B cell (primary cell): ENCODE measurements around the gene TAF10. TPM values are rescaled to one million over a fixed set of nuclear protein-coding genes. Genes with fewer than 3 reads are reported as not detected.
A peak's percentile ranks its signal among the peaks of the same experiment; 100 is the strongest.

Experiments
- ATAC-seq: fragments of 200-7000 bp; cut with Tn5 transposase; one replicate; pipeline ENCODE4 v1.10.0; 2021; ENCODE audit warnings: low read depth, mild to moderate bottlenecking, moderate number of reproducible peaks, moderate library complexity
- CTCF ChIA-PET: fragments of 350-600 bp; sonication (Branson Sonifier 250); formaldehyde crosslinking; loops from one replicate; lab custom pipeline; 2021; ENCODE audit warnings: antibody characterized with exemption, inconsistent platforms; lab: Charles Lee
- POLR2A ChIA-PET: fragments of 350-600 bp; sonication (Branson Sonifier 250); formaldehyde crosslinking; loops from one replicate; lab custom pipeline; 2021; ENCODE audit warnings: antibody characterized with exemption; lab: Charles Lee
- DNase-seq: peaks from one replicate; pipeline ENCODE4 v3.0.0; 2013
- H2AFZ ChIP-seq: 2 replicates; pipeline ENCODE4 v1.6.1; 2012; ENCODE audit warnings: mild to moderate bottlenecking, low read depth, low read length; ENCODE audit not compliant: insufficient read depth, poor library complexity, severe bottlenecking
- H3K27ac ChIP-seq, 2 donors: 1 replicate in 1 of 2; 2 replicates in 1 of 2; pipeline ENCODE4 v1.5.1; 2012 to 2013; ENCODE audit warnings: low read length in 2 of 2, mild to moderate bottlenecking in 2 of 2, moderate library complexity in 1 of 2
- H3K27me3 ChIP-seq, 4 experiments: fragments of 200-600 bp in 1 of 4; sonication (generic) in 1 of 4; replicated peaks in 1 of 4; 1 replicate in 2 of 4; 2 replicates in 2 of 4; pipeline versions ENCODE4 v1.6.1 to v1.7.0; 2013 to 2016; ENCODE audit warnings: low read length in 3 of 4, mild to moderate bottlenecking in 2 of 4, mixed read lengths in 1 of 4, moderate library complexity in 1 of 4; ENCODE audit not compliant: insufficient read depth in 4 of 4, control insufficient read depth in 3 of 4; ENCODE audit errors: control extremely low read depth in 1 of 4
- H3K36me3 ChIP-seq, 2 experiments: replicated peaks in 1 of 2; 1 replicate in 1 of 2; 2 replicates in 1 of 2; pipeline versions ENCODE4 v1.6.1 to v1.7.1; 2013; ENCODE audit warnings: low read length in 1 of 2; ENCODE audit not compliant: insufficient read depth in 2 of 2, control insufficient read depth in 1 of 2; ENCODE audit errors: control extremely low read depth in 1 of 2, extremely low read depth in 1 of 2
- H3K4me1 ChIP-seq, 2 donors: fragments of 200-600 bp in 1 of 2; sonication (generic) in 1 of 2; 1 replicate in 1 of 2; 2 replicates in 1 of 2; pipeline versions ENCODE4 v1.5.1 to v1.6.1; 2013 to 2017; ENCODE audit warnings: low read length in 2 of 2; ENCODE audit not compliant: control insufficient read depth in 2 of 2, insufficient read depth in 2 of 2
- H3K4me2 ChIP-seq: replicated peaks from 2 replicates; pipeline ENCODE3; 2012; ENCODE audit warnings: mild to moderate bottlenecking, low read depth, low read length; ENCODE audit not compliant: poor library complexity, severe bottlenecking
- H3K4me3 ChIP-seq, 5 experiments: fragments of 200-600 bp in 1 of 5; sonication (generic) in 1 of 5; 1 replicate in 3 of 5; 2 replicates in 2 of 5; pipeline versions ENCODE4 v1.5.1 to v1.7.0; 2011 to 2016; ENCODE audit warnings: low read length in 4 of 5, mild to moderate bottlenecking in 4 of 5, low read depth in 2 of 5, control low read depth in 1 of 5, moderate library complexity in 1 of 5; ENCODE audit not compliant: insufficient read depth in 1 of 5; ENCODE audit errors: control extremely low read depth in 1 of 5, extremely low read depth in 1 of 5
- H3K79me2 ChIP-seq: fragments of 200-600 bp; sonication (generic); one replicate; pipeline ENCODE4 v1.6.0; 2016; ENCODE audit warnings: low read length; ENCODE audit not compliant: control insufficient read depth, insufficient read depth
- H3K9ac ChIP-seq: fragments of 200-600 bp; sonication (generic); 2 replicates; pipeline ENCODE4 v1.6.1; 2017; ENCODE audit warnings: mild to moderate bottlenecking, low read length, moderate library complexity
- H3K9me3 ChIP-seq, 3 donors: one replicate each; pipeline versions ENCODE4 v1.6.1 to v1.7.1; 2013; ENCODE audit warnings: low read length in 2 of 3; ENCODE audit not compliant: control insufficient read depth in 2 of 3, insufficient read depth in 1 of 3; ENCODE audit errors: control extremely low read depth in 1 of 3
- H4K20me1 ChIP-seq: 2 replicates; pipeline ENCODE4 v1.6.0; 2012; ENCODE audit warnings: mild to moderate bottlenecking, low read length; ENCODE audit not compliant: insufficient read depth, control insufficient read depth, poor library complexity, severe bottlenecking
- H3K27ac Mint-ChIP-seq: one replicate; pipeline ENCODE4 v1.8.0; 2021; ENCODE audit warnings: mixed read lengths
- H3K27me3 Mint-ChIP-seq: one replicate; pipeline ENCODE4 v1.8.0; 2021; ENCODE audit warnings: mixed read lengths
- H3K4me1 Mint-ChIP-seq: one replicate; pipeline ENCODE4 v1.8.0; 2021; ENCODE audit warnings: mixed read lengths
- H3K4me3 Mint-ChIP-seq: one replicate; pipeline ENCODE4 v1.8.0; 2021; ENCODE audit warnings: mixed read lengths
- H3K9me3 Mint-ChIP-seq: one replicate; pipeline ENCODE4 v1.8.0; 2022; ENCODE audit warnings: mixed read lengths; ENCODE audit not compliant: insufficient read depth
- EZH2 ChIP-seq: IDR thresholded peaks from 2 replicates; pipeline ENCODE4 v1.6.1; 2012; ENCODE audit warnings: borderline replicate concordance, low read depth, mild to moderate bottlenecking, moderate library complexity, low read length; ENCODE audit not compliant: insufficient read depth, poor library complexity, severe bottlenecking
- whole genome bisulfite sequencing: methylation state at CpG from one replicate; pipeline ENCODE4 v1.1.5; 2013; ENCODE audit warnings: missing lambda C conversion rate; ENCODE audit not compliant: insufficient coverage; 5-methylcytosine and 5-hydroxymethylcytosine counted together
- intact Hi-C: fragments of 100-400 bp; cut with micrococcal nuclease; formaldehyde crosslinking; loops from one replicate; pipeline ENCODE4 v1.10.0; 2022
- polyA plus RNA-seq: library from polyadenylated mRNA; depleted of rRNA; stranded (reverse); fragments of >200 nt; gene quantifications from 2 replicates; pipeline ENCODE4 v1.2.3, GENCODE V29; 2012
- total RNA-seq, 2 donors: library from RNA; stranded (reverse); fragments of 120-200 nt in 1 of 2; gene quantifications; 1 replicate in 1 of 2; 2 replicates in 1 of 2; pipeline versions ENCODE4 v1.2.3 to v1.2.4, GENCODE V29; 2013 to 2022
- TF ChIP-seq, protein P1 (sequence below): fragments of 200-600 bp; IDR thresholded peaks from one replicate; pipeline ENCODE4 v1.8.0; 2022; ENCODE audit warnings: antibody characterized with exemption, mild to moderate bottlenecking

The TAF10 gene
- total and polyA plus RNA-seq, 2 donors (not counting 1 experiment from before 2014, with no cell fraction given) = 114 to 156 TPM

GRCh38 chr11:6618117-6619003 lies 6.3 kb upstream of the TAF10 start:
- peaks cover 34% of the 10 kb centered on the region for H3K79me2 ChIP-seq
- TF ChIP-seq, protein P1, sequence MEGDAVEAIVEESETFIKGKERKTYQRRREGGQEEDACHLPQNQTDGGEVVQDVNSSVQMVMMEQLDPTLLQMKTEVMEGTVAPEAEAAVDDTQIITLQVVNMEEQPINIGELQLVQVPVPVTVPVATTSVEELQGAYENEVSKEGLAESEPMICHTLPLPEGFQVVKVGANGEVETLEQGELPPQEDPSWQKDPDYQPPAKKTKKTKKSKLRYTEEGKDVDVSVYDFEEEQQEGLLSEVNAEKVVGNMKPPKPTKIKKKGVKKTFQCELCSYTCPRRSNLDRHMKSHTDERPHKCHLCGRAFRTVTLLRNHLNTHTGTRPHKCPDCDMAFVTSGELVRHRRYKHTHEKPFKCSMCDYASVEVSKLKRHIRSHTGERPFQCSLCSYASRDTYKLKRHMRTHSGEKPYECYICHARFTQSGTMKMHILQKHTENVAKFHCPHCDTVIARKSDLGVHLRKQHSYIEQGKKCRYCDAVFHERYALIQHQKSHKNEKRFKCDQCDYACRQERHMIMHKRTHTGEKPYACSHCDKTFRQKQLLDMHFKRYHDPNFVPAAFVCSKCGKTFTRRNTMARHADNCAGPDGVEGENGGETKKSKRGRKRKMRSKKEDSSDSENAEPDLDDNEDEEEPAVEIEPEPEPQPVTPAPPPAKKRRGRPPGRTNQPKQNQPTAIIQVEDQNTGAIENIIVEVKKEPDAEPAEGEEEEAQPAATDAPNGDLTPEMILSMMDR = no peak
- no peak for TF ChIP-seq EZH2
- Mint-ChIP-seq H3K4me3 (no peak overlapping the region), H3K27me3 (no peaks in the 10 kb centered on the region), H3K4me1 (peaks cover 11% of the 10 kb centered on the region), H3K27ac (no peak overlapping the region), H3K9me3 (no peaks in the 10 kb centered on the region)
- peak overlapping the region; percentile 88 for H3K9ac ChIP-seq
- H3K36me3 ChIP-seq = peaks cover 0 to 34% of the 10 kb centered on the region in 2 experiments
- WGBS = 5% methylated on average over 14 of the region's 15 CpGs
- no peaks in the 10 kb centered on the region for H3K9me3 ChIP-seq
- peak overlapping the region; percentile 94 to 97 for H3K27ac ChIP-seq
- no peaks in the 10 kb centered on the region for H3K27me3 ChIP-seq
- H3K4me3 ChIP-seq = peak overlapping the region; percentile 82 to 100 (median 96)
- intact Hi-C loops = loop anchor here (1.0 to 2.0 kb wide), 5 partner anchors 15 to 384 kb away; partner anchors contain the start of genes FHIP1B, ILK, MRPL17 and RRP8
- no peaks in the 10 kb centered on the region for H4K20me1 ChIP-seq
- DNase-seq (peak; percentile 82), ATAC-seq (peak; percentile 47)
- peaks cover 19 to 33% of the 10 kb centered on the region in 2 donors for H3K4me1 ChIP-seq
- CTCF ChIA-PET = interaction anchor here (1.0 to 4.7 kb wide), 17 partner anchors 9 to 239 kb away, joined by 3 to 38 read pairs (median 5); partner anchors contain the start of genes ILK and MRPL17
- POLR2A ChIA-PET = interaction anchor here (0.8 to 3.2 kb wide), 9 partner anchors 9 to 228 kb away, joined by 3 to 38 read pairs (median 7); partner anchors contain the start of genes ARFIP2, ILK, MRPL17 and RRP8
- peak overlapping the region; percentile 95 for H3K4me2 ChIP-seq
- peak overlapping the region; percentile 77 for H2AFZ ChIP-seq
